GM12873 (cell line): ENCODE data around the gene METRNL.

ENCODE experiments used
- TF ChIP-seq, protein P1 (sequence below): IDR thresholded peaks from 2 replicates; pipeline ENCODE4 v1.5.1; 2012; ENCODE audit warnings: low read depth, mild to moderate bottlenecking, moderate library complexity, low read length, control low read depth; ENCODE audit not compliant: insufficient read depth; ENCODE audit errors: missing control alignments

Gene METRNL

DNA sequence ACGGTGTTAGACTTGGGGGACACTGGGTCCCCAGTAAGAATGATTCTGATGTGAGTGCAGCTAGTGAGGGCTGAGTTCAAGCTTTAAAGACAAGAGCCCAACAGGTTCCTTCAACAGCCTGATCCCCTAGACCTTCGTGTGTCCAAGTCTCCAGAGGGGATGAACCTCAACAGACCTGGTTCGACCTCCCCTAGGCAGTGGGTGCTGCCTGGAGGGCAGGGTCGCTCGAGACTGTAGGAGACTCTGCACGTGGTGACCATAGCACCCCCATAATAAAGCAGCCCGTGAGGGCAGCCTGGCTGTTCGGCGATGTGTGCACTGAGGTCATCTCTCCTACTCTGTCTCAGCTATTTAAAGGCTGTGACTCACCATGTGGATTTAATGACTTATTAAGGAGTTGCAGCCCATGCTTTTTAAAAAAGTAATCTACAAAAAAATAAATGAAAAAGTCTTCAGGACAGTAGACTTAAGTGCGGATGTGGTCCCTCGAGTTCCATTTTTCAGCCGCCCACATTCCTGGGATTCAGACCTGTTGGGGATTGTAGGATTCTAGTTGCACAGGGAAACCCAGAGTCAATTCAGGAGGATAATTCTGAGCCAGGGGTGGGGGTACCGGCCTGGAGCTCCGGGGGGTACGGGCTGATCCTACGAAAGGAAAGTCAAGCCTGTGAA is 23.4 kb upstream of the METRNL start:
- TF ChIP-seq, protein P1, sequence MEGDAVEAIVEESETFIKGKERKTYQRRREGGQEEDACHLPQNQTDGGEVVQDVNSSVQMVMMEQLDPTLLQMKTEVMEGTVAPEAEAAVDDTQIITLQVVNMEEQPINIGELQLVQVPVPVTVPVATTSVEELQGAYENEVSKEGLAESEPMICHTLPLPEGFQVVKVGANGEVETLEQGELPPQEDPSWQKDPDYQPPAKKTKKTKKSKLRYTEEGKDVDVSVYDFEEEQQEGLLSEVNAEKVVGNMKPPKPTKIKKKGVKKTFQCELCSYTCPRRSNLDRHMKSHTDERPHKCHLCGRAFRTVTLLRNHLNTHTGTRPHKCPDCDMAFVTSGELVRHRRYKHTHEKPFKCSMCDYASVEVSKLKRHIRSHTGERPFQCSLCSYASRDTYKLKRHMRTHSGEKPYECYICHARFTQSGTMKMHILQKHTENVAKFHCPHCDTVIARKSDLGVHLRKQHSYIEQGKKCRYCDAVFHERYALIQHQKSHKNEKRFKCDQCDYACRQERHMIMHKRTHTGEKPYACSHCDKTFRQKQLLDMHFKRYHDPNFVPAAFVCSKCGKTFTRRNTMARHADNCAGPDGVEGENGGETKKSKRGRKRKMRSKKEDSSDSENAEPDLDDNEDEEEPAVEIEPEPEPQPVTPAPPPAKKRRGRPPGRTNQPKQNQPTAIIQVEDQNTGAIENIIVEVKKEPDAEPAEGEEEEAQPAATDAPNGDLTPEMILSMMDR = no peak

DNA sequence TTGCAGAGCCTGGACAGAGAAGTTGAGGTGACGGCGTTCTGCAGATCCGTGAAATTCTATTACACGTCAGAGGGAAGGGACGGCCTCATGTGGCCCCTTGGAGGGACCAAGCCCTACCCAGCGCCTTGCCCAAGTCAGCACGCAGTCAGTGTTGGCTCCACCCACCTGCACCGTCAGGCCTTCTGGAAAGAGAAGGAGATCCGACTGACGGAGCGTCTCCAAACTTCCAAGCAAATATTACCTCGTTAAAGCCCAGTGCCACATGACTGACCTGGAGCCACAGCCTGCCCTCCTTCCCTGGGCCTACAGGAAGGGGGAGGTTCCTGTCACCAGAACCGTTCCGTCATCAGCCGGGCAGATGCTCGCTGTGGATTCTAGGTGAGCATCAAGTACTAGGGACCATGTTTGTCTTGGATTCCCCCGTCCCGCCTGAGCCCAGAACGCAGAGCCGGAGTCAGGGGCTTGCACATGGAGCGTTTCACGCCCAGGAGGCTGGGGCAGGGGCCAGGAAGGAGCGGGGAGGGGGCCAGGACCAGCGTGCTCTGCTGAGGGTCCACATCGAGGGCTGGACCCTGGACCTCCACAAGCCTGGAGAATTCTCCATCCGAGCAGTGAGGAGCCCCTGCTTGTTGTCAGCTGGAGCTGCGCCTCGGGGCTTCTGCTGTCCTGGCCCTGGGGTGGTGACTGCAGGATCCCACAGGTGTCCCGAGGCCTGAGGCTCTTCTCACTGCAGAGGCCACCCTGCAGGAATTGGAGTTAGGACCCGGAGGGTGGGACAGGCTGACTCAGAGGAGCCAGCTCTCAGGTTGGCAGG is 22.6 kb upstream of the METRNL start:
- TF ChIP-seq, protein P1 = no peak

DNA sequence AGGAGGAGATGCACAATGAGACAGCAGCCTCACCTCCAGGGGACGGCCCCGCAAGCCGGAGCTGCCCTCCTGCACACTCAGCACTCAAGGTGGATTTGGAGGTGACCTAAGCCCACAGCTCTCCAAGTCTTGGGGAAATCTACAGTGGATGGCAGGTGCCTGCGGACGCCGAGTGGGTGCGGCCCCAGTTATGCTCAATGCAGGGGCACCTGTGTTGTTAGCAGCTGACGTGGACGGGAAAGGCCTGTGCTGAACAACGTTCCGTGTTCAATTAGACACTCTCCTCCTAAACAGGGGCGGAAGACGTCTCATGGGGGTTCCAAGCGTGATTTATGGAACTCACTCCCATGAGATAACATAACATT is 22.0 kb upstream of the METRNL start:
- TF ChIP-seq, protein P1 = no peak

DNA sequence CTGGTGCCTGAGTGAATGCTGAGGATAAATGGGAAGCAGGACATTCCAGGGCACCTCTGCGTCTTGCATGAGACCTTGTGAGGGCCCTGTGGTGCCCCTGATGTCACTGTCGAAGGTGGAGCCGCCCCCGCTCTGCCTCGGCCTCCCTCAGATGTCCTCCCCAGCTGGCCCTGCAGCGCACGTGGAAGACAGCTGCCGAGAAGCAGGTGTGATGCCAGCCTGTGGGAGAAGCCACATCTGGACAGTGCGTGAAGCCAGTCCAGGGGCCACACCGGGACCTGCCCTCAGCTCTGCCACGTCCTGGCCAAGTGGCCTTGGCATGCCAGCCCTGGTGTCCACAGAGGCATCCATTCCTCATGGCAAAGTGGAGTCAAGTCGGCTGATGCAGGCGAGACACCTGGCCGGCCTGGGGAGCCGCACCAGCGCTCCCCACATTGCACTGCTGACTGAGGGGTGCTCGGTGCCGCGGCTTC is 21.6 kb upstream of the METRNL start:
- TF ChIP-seq, protein P1 = no peak

DNA sequence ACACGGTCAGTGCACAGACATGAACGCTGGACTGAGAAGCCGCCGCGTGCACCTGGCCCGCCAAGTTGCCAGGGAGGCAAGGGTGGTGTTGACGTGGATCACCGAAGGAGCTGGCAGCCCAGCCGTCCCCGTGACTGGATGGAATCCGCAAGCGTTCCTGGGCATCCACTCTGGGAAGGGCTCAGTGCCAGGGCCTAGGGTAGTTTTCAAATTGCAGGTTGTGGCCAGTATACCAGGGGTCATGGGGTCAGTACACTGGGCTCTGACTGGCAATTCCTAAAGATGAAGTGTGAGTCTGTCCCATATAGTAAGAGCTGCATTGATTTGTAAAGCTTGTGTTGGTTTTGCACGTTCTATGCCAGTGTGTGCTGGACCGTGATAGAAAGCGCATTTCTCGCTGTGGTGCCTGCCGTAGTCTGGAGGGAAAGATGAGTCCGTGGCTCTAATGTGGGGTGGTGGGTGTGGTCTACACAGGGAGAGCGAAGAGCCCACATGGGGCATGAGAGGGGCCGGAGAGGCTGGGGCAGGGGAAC is 21.1 kb upstream of the METRNL start:
- TF ChIP-seq, protein P1 = no peak

DNA sequence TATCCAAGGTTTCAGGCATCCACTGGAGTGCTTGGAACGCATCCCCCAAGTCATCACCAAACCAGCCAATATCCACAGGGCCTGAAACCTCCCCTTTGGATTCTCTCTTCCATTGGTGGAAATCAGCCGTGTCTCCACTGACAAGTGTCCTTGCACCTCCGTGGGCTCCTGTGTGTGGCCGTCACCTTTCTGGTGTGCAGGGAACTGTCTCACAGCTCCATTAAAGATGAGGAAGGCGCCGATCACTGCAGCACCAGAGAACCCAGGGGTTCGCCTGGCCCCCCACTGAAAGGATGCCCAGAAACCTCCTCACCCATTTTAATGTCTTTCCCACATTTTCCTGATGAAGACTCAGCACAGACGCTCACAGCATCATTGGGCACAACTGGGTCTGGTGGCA is 17.8 kb upstream of the METRNL start:
- TF ChIP-seq, protein P1 = no peak

DNA sequence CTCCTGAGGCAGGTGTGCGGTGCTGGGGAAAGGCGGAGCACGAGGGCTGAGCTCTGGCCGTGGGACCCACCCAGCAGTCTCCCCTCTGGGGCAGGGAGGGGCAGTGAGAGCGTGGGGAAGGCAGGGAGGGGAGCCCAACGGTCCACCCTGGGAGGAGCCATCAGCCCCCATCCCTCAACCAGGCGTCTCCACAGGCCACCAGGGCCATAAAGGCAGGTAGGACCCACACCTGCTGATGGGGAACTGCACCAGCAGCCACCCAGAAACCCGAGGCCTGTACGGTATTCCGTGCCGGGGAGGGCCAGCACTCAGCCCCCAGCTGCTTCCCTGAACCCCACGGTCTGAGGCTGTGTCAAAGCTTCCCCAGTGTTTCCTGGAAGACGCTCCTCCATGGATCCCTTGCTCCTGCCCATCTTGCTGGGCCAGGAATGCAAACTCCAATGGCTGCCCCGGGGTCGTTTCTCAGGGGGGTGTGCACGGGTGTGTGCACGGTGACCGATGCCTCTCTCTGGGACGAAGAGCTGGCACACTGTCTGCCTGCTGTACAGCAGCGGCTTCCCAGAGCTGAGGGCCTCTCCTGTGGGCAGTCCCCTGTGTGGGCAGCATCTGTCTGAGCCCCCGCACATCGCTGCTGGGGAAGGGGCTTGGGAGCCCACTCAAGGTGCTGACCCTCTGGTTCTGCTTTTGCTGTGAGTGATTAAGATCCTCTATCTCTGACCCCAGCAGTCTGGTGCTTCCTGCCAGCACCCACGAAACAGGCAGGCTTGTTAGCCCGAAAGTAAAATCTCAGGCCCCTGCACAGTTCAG is 17.2 kb upstream of the METRNL start:
- TF ChIP-seq, protein P1 = no peak
